Brain microvascular endothelial cell (primary cell): Measurements from ENCODE around the gene EXTL1.

ENCODE experiments used
- DNase-seq: peaks from one replicate; pipeline ENCODE4 v3.0.0-alpha.2; 2020
- H3K27ac ChIP-seq: fragments of 250-450 bp; sonication (Bioruptor Pico); 2 replicates; pipeline ENCODE4 v1.5.1; 2020; ENCODE audit warnings: mild to moderate bottlenecking, moderate library complexity
- H3K27me3 ChIP-seq: fragments of 250-450 bp; sonication (Bioruptor Pico); replicated peaks from 2 replicates; pipeline ENCODE4 v1.5.1; 2020; ENCODE audit warnings: mild to moderate bottlenecking
- H3K36me3 ChIP-seq: fragments of 250-450 bp; sonication (Bioruptor Pico); replicated peaks from 2 replicates; pipeline ENCODE4 v1.5.1; 2020; ENCODE audit warnings: mild to moderate bottlenecking
- H3K4me3 ChIP-seq: 2 replicates; pipeline ENCODE4 v1.5.1; 2011; ENCODE audit warnings: low read depth, mild to moderate bottlenecking, control low read depth, low read length, moderate library complexity
- in situ Hi-C: cut with HindIII; loops from 2 replicates; pipeline ENCODE4 v1.10.0; 2017; ENCODE audit warnings: low sequenced_read_pairs, low pct_ligation_motif_present
- TF ChIP-seq, protein P1 (sequence below): IDR thresholded peaks from 2 replicates; pipeline ENCODE4 v1.5.1; 2011; ENCODE audit warnings: low read depth, mild to moderate bottlenecking, moderate library complexity, low read length, control low read depth, inconsistent platforms; ENCODE audit errors: missing control alignments

EXTL1 gene

DNA sequence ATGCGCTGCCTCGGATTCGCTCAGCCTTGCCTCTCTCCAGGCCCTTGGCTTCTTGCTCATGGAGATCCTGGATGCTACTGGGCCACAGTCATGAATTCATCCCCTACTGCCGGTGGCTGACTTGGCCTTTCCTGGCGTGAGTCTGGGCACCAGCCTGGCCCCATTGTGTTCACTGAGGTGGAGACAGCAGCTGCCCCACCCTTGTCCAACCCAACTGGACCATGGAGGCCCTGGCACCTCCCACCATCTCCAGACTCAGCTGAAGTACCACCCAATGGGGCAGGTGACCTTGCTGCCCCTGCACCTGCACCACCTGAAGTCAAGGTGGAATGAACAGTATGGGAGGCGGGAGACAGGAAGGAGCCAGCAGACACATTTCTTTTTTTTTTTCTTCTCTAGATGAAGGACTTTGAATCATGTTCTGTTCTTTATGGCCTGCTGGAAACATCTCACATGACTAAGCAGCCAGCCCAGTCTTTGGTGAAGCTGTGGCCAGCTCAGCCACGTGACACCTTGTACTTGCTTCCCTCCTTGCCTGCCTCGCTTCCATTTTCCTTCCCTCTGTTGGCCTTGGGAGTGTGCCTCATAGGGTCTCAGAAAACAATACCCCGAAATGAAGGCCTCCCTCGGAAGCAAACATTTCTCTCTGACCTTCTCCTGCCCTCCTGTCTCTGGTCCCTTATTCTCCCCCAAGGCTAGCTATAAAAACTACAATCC is 28.1 kb downstream of the EXTL1 start:
- no peak overlapping the region for H3K27ac ChIP-seq
- H3K36me3 ChIP-seq = no peaks in the 10 kb centered on the region
- in situ Hi-C loops = no loop called here
- peaks cover 54% of the 10 kb centered on the region for H3K27me3 ChIP-seq
- DNase-seq = no peak
- TF ChIP-seq, protein P1, sequence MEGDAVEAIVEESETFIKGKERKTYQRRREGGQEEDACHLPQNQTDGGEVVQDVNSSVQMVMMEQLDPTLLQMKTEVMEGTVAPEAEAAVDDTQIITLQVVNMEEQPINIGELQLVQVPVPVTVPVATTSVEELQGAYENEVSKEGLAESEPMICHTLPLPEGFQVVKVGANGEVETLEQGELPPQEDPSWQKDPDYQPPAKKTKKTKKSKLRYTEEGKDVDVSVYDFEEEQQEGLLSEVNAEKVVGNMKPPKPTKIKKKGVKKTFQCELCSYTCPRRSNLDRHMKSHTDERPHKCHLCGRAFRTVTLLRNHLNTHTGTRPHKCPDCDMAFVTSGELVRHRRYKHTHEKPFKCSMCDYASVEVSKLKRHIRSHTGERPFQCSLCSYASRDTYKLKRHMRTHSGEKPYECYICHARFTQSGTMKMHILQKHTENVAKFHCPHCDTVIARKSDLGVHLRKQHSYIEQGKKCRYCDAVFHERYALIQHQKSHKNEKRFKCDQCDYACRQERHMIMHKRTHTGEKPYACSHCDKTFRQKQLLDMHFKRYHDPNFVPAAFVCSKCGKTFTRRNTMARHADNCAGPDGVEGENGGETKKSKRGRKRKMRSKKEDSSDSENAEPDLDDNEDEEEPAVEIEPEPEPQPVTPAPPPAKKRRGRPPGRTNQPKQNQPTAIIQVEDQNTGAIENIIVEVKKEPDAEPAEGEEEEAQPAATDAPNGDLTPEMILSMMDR = no peak
- no peak overlapping the region for H3K4me3 ChIP-seq

DNA sequence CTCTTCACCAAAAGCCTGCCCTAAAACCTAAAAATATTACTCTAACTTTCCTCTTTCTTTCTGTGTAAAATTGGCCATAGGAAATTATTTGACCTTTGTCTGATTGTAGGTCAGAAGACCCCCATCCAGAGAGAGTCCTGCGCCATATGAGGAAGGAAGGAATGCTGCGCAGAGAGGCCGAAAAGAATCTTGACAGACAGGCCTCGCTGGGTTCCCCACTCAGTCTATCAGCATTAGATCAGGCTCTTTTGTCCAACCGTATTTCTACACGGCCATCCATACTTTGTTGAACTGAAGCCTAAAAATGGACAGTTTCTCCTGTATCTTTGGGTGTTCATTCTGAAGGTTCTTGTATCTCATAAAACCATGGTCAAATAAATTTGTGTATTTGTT is 28.7 kb downstream of the EXTL1 start:
- DNase-seq = no peak
- Histone ChIP-seq H3K4me3 (no peak overlapping the region), H3K36me3 (no peaks in the 10 kb centered on the region), H3K27me3 (peaks cover 53% of the 10 kb centered on the region), H3K27ac (no peak overlapping the region)
- in situ Hi-C loops = no loop called here
- TF ChIP-seq, protein P1 = no peak

DNA sequence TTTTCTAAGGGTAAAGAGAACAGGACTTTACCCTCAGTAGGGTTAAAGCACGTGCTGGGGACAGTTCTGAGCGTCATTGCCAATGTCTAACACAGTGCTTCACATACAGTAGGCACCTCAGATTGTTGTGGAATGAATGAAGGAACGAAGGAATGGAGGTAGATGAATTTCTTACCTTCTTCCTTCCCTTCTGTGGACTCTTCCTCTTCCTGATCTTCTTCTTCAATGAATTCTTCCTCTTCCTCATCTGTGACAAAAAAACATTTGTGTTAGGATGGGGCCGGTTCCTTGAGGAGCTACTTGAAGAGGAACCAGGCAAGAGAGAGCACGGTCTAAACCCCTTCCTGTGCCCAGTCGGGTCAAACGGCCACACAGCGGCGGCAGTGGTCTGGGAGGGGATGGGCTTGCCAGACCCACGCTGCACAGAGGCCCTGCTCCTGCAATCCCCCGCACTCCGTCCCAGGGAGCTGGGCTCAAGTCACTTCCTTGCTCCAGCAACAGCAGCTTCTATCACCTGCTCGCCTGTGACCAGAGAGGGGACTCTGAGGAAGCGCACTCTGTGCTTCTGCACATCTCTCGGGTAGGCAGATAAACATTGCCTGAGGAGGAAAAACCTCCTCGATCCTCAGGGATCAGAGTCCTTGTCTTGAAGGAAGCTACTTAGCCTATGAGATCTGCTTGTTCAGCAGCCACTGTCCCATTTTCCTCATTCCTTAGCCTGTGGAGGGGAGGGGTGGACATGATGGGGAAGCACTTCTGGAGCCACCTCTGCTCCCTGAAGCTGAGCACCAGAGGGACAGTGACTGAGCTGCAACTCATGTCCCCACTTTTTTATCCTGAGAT is 32.4 kb downstream of the EXTL1 start:
- in situ Hi-C loops = no loop called here
- H3K27ac ChIP-seq = no peak overlapping the region
- TF ChIP-seq, protein P1 = no peak

DNA sequence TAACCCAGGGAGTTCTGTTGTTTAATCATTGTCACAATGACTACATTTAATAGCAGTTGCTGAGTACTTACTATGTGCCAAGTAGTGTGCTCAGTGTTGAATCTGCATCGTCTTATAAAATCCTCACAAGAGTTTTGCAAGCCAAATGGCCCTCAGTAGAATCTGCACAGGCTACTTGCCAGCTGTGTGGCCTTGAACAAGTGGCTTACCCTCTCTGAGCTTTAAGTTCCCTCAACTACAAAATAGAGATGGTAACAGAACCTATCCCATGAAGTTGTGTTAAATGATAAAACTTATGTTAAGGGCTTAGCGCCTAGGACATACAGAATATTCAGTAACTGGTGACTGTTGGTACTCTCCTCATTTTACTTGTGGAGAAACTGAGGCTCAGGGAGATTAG is 33.5 kb downstream of the EXTL1 start:
- Histone ChIP-seq H3K27me3 (peaks cover 39% of the 10 kb centered on the region), H3K27ac (no peak overlapping the region), H3K4me3 (no peak overlapping the region), H3K36me3 (no peaks in the 10 kb centered on the region)
- DNase-seq = no peak
- TF ChIP-seq, protein P1 = no peak
- in situ Hi-C loops = no loop called here

More for the DNA sequence above, 32.4 kb downstream of the EXTL1 start:
- Histone ChIP-seq H3K4me3 (no peak overlapping the region), H3K27me3 (peaks cover 36% of the 10 kb centered on the region), H3K36me3 (no peaks in the 10 kb centered on the region)
- DNase-seq = no peak

DNA sequence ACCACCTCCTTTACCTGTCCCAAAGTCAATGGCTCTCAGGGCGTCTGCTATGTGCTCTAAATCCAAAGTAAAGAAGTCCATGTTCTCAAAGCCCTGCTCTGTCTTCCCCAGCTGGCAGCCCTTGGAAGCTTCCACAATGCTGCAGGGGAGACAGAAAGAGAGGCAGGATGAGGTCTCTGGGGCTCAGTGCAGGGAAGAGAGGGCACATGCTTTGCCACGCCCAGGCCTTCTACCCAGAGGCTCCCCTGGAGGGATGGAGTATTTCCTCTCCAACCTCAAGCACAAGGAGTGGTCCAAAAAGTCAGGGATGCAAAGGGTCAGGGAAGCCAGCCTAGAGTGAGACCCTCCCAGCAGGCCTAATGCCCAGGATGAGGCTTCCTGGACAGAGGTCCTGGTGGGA is 35.6 kb downstream of the EXTL1 start:
- TF ChIP-seq, protein P1 = no peak
- Histone ChIP-seq H3K4me3 (no peak overlapping the region), H3K36me3 (no peaks in the 10 kb centered on the region), H3K27me3 (peaks cover 37% of the 10 kb centered on the region), H3K27ac (no peak overlapping the region)
- no peak for DNase-seq
- in situ Hi-C loops = no loop called here
